HG02884 (cell line): Measurements from ENCODE around the gene DDX24.

Experiments used
- ATAC-seq: cut with Tn5 transposase; IDR thresholded peaks from one replicate; pipeline ENCODE4 v1.9.1; 2021; ENCODE audit warnings: mild to moderate bottlenecking, moderate library complexity; ENCODE audit not compliant: unreplicated experiment

DDX24 gene

GRCh38 chr14:94050231-94050880, 30.6 kb downstream of the DDX24 start:
- no peak for ATAC-seq

- ATAC-seq: no peak
Measured at GRCh38 chr14:94049625-94050023, 31.4 kb downstream of the DDX24 start.

- ATAC-seq: no peak
Measured at GRCh38 chr14:94048691-94049624, 32.0 kb downstream of the DDX24 start.

- ATAC-seq: no peak
Measured at GRCh38 chr14:94047581-94047980, 33.4 kb downstream of the DDX24 start.

- no peak for ATAC-seq
Measured at GRCh38 chr14:94046696-94047250, 34.2 kb downstream of the DDX24 start.

- no peak for ATAC-seq
Measured at GRCh38 chr14:94045563-94046345, 35.2 kb downstream of the DDX24 start.

- no peak for ATAC-seq
Measured at GRCh38 chr14:94045101-94045500, 35.9 kb downstream of the DDX24 start.

- no peak for ATAC-seq
Measured at GRCh38 chr14:94044476-94045091, 36.4 kb downstream of the DDX24 start.

GRCh38 chr14:94043756-94044475, 37.1 kb downstream of the DDX24 start:
- no peak for ATAC-seq

GRCh38 chr14:94043111-94043755, 37.8 kb downstream of the DDX24 start:
- ATAC-seq: no peak

- no peak for ATAC-seq
Measured at GRCh38 chr14:94042433-94043091, 38.4 kb downstream of the DDX24 start.

- no peak for ATAC-seq
Measured at GRCh38 chr14:94041551-94042346, 39.3 kb downstream of the DDX24 start.

- ATAC-seq: no peak
Measured at GRCh38 chr14:94040796-94041195, 40.2 kb downstream of the DDX24 start.

GRCh38 chr14:94040247-94040646, 40.8 kb downstream of the DDX24 start:
- ATAC-seq: no peak

- ATAC-seq: no peak
Measured at GRCh38 chr14:94038921-94039629, 41.9 kb downstream of the DDX24 start.

GRCh38 chr14:94038510-94038909, 42.5 kb downstream of the DDX24 start:
- ATAC-seq: no peak

GRCh38 chr14:94037954-94038353, 43.0 kb downstream of the DDX24 start:
- ATAC-seq: no peak
